ENCODE results near the gene HIGD1C.
A peak's percentile ranks its signal among the peaks of the same experiment; 100 is the strongest.
"Not testable (repeated sequence)": the region's sequence is repeated elsewhere in the genome, so short reads cannot be mapped to it uniquely, and the experiment has no call there.

The HIGD1C gene

GRCh38 chr12:50952510-50952909 lies at the start of gene HIGD1C:
TSS of gene HIGD1C (plus strand) at chr12:50952544. CDS start at chr12:50953999, 1,455 bp downstream.
- no peak for DNase-seq (ENCODE audit: low spot score)

- DNase-seq (ENCODE audit: low spot score) = not testable (repeated sequence)
Observed at GRCh38 chr12:50908479-50908878, 43.9 kb upstream of the HIGD1C start.

DNA sequence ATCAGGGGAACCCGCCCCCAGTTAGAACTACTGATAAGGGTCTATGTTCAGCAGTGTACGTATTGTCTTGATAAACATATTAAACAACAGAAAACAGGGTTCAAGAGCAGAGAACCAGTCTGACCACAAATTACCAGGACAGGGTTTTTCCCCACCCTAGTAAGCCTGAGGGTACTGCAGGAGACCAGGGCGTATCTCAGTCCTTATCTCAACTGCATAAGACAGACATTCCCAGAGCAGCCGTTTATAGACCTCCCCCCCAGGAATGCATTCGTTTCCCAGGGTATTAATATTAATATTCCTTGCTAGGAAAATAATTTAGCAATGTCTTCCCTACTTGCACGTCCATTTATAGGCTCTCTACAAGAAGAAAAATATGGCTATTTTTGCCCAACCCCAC lies 40.0 kb upstream of the HIGD1C start:
- DNase-seq (ENCODE audit: low spot score) = not testable (repeated sequence)

- DNase-seq (ENCODE audit: low spot score) = no peak
Observed at GRCh38 chr12:50913224-50913623, 39.1 kb upstream of the HIGD1C start.

DNA sequence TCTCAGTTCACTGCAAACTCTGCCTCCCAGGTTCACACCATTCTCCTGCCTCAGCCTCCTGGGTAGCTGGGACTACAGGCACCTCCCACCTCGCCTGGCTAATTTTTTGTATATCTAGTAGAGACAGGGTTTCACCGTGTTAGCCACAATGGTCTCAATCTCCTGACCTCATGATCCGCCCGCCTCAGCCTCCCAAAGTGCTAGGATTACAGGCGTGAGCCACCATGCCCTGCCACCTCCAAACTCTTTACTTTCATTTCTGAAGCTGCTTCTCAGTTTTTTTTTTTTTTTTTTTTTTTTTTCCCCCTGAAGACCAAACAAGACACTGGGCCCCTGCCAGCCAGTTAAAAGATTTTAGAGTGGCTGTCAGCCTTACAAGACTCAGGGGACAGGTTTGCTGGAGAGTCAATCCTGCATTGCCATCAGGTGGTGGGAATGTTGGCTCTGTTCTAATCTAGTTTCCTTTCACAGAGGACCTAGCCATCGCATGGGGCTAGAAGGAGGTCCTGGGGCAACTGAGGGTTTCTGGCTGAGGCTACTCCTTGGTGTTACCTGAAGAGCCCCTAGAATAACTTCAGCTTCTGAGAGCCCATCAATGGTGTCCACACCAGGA lies 37.4 kb upstream of the HIGD1C start:
- DNase-seq (ENCODE audit: low spot score) = no peak

GRCh38 chr12:50916292-50916691 lies 36.1 kb upstream of the HIGD1C start:
- no peak for DNase-seq (ENCODE audit: low spot score)

DNA sequence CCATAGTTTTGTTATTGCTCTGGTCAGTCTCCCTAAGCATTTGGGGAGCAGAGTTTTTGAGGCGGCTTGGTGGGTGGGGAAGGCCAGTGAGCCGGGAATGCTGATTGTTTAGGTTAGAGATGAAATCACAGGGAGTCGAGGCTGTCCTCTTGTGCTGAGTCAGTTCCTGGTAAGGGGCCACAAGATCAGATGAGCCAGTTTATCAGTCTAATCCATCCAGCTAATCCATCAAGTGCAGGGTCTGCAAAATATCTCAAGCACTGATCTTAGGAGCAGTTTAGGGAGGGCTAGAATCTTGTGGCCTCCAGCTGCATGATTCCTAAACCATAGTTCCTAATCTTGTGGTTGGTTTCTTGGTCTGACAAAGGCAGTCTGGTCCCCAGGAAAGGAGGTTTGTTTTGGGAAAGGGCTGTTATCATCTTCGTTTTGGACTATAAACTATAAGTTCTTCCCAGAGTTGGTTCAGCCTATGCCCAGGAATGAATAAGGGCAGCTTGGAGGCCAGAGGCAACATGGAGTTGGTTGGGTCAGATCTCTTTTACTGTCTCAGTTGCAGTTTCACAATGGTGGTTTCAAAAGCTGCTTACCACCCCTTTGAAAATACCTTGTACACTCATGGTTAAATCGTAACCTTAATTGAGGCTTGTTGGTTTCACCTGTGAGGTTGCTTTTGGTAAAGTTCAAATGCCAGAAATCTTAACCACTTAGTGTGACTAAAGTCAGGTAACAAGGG lies 33.6 kb upstream of the HIGD1C start:
- DNase-seq (ENCODE audit: low spot score) = no peak

- DNase-seq (ENCODE audit: low spot score) = peak; percentile 56
Observed at GRCh38 chr12:50922820-50923219, 29.5 kb upstream of the HIGD1C start.

DNA sequence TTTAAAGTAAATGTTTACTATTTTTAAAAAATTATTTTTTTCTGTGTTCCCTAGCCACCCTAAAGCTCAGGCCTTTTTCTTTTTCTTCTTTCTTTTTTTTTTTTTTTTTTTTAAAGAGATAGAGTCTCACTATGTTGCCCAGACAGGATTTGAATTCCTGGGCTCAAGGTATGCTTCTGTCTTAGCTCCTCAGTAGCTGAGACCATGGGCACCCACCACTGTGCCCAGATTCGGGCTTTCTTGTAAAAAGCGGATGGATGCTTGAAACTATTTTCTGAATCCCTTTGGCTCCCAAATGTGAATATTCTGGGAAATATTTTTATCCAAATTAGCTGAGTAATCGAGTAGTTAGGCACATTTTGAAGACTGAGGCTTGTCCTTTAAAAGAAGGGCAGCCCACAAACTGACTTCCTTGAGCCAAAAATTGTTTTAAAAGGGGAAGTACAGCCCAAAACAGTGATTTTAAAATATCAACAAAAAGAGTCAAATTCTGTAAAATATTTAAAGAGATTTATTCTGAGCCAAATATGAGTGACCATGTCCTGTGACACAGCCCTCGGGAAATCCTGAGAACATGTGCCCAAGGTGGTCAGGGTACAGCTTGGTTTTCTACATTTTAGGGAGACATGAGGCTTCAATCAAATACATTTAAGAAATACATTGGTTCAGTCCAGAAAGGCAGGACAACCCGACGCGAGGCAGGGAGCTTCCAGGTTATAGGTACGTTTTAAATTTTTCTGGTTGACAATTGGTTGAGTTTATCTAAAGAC lies 28.8 kb upstream of the HIGD1C start:
- DNase-seq (ENCODE audit: low spot score) = no peak

DNA sequence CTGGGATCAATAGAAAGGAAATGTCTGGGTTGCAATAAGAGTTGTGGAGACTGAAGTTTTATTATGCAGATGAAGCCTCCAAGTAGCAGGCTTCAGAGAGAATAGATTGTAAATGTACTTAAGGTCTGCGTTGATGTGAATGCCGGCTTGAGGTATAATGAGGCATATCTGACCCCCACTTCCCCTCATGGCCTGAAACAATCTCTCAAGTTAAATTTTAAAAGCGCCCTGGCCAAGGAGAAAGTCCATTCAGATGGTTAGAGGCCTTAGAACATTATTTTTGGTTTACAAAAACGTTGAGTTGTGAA lies 28.3 kb upstream of the HIGD1C start:
- DNase-seq (ENCODE audit: low spot score) = no peak

DNA sequence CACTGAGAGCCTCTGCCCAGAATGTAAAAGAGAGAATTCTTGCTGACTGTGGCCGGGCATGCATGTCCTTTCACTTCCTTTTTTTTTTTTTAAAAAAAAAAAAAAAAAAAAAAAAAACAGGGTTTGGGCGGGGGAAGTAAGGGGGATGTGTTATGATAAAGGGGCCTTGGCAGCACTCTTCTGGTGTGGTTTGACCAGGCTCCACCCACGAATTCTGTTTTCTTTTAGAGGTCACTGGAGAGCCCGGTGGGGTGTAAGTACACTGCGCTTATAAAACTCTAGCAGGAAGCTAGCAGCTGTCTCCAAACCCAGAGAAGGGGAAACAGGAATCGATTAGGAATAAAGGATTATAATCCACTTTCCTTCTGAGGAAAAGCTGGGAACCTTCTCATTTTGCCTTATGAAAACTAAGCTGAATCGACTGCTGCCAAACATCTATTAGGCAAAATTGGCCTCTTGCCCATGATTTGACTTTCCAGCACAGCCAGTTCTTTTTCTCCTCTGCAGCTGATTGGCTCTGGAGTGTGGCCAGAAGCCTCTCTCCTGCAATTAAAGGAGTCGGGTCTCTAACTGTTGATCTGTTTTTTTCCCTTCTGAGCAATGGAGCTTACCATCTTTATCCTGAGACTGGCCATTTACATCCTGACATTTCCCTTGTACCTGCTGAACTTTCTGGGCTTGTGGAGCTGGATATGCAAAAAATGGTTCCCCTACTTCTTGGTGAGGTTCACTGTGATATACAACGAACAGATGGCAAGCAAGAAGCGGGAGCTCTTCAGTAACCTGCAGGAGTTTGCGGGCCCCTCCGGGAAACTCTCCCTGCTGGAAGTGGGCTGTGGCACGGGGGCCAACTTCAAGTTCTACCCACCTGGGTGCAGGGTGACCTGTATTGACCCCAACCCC lies 27.7 kb upstream of the HIGD1C start:
- peak; percentile 80 for DNase-seq (ENCODE audit: low spot score)

DNA sequence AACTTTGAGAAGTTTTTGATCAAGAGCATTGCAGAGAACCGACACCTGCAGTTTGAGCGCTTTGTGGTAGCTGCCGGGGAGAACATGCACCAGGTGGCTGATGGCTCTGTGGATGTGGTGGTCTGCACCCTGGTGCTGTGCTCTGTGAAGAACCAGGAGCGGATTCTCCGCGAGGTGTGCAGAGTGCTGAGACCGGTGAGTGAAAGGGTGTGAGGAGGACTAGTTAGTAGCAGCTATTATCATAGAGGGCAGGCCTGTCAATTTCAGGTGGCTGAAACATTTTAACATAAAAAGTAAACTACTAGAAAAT lies 27.0 kb upstream of the HIGD1C start:
- DNase-seq (ENCODE audit: low spot score) = no peak

- DNase-seq (ENCODE audit: low spot score) = no peak
Observed at GRCh38 chr12:50925920-50926319, 26.4 kb upstream of the HIGD1C start.

DNA sequence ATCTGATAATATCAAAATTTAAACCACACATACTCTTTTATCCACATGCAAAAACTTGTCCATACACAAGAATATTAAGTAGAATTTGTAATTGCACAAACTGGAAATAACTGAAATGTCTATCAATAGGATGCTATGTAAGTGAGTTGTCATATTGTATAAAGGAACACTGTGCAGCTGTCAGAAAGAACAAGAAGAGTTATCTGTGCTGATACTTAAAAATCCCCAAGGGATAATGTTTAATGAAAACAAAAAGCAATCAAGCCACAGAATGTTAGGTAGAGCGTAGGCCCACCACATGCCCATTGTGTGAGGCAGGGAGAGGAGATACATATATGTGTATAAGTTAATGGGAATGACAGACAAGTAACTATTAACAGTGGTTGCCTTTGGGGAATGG lies 25.9 kb upstream of the HIGD1C start:
- no peak for DNase-seq (ENCODE audit: low spot score)

- DNase-seq (ENCODE audit: low spot score) = not testable (repeated sequence)
Observed at GRCh38 chr12:50926932-50927331, 25.4 kb upstream of the HIGD1C start.

GRCh38 chr12:50927356-50927755 lies 25.0 kb upstream of the HIGD1C start:
- DNase-seq (ENCODE audit: low spot score) = no peak

DNA sequence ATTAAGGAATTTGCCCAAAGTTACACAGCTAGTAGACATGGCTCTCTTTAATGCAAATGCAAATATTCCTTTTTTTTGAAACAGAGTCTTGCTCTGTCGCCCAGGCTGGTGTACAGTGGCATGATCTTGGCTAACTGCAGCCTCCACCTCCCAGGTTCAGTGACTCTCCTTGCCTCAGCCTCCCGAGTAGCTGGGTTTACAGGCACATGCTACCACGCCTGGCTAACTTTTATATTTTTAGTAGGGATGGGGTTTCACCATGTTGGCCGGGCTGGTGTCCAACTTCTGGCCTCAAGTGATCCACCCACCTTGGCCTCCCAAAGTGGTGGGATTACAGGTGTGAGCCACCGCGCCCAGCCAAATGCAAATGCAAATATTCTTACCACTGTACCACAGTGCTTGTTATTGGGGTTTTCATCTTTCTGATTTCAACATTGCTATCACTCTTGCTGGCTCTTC lies 24.5 kb upstream of the HIGD1C start:
- no peak for DNase-seq (ENCODE audit: low spot score)

GRCh38 chr12:50928392-50928791 lies 24.0 kb upstream of the HIGD1C start:
- no peak for DNase-seq (ENCODE audit: low spot score)

DNA sequence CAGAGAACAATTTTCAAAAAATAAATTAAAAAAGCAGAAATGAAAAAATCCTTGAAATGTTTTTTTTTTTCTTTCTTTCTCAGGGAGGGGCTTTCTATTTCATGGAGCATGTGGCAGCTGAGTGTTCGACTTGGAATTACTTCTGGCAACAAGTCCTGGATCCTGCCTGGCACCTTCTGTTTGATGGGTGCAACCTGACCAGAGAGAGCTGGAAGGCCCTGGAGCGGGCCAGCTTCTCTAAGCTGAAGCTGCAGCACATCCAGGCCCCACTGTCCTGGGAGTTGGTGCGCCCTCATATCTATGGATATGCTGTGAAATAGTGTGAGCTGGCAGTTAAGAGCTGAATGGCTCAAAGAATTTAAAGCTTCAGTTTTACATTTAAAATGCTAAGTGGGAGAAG lies 22.5 kb upstream of the HIGD1C start:
- no peak for DNase-seq (ENCODE audit: low spot score)

DNA sequence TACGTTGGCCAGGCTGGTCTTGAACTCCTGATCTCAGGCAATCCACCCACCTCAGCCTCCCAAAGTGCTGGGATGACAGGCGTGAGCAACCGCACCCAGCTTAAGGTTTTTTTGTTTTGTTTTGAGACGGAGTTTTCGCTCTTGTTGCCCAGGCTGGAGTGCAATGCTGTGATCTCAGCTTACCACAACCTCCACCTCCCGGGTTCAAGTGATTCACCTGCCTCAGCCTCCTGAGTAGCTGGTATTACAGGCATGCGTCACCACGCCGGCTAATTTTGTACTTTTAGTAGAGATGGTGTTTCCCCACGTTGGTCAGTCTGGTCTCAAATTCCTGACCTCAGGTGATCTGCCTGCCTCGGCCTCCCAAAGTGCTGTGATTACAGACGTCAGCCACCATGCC lies 21.9 kb upstream of the HIGD1C start:
- not testable (repeated sequence) for DNase-seq (ENCODE audit: low spot score)

DNA sequence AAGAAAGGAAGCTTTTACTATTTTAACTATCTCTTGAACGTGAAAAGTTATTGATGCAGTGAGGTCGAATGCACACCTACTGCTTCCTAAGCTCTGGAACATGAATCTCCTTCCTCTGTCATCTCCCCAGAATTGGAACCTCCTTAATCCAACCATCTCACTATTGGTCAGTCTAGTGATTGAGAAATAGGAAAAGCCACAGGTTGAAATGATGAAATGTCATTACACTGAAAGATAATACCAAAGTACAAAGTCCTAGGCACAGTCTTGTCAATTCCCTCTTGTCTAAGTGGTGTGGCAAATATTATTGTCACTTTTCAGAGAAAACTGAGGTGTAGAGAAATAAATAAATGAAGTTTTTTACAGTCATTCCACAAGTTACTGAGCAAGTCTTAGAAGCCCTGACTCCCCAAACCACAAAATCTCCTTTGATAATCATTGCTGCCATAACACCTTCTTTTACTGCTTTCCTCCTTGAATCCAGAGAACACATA lies 19.5 kb upstream of the HIGD1C start:
- DNase-seq (ENCODE audit: low spot score) = no peak

DNA sequence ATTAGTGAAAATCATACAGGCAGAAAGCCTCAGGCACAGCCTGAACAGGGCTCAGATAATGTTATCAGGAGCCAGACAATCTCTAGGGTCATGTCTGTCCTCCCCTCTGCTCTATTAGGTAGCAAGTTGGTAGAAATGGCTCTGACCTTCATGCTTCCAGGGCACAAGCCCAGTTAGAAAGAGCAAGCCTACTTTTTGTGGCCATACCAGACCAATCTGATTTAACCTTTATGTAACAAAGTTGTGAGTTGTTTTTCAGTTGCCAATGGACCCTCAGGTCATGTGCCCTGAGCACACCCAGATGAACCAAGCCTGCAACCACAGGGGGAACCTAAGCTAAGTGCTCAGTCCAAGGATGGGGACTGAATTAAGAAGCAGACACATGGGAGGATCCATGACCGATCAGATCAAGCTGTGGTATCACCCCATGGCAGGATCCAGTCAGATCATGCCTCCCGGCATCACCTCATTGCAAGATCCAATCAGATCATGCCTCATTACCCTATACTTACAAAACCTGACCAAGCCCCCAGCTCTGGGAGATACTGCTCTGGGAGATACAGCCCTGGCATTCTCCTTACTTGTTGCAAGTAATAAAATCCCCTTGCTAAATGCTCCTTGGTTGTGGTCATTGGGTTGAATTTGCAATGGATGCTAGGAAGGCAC lies 18.8 kb upstream of the HIGD1C start:
- DNase-seq (ENCODE audit: low spot score) = no peak
